Measurements from ENCODE around the gene TSPAN4.

GRCh38 chr11:887589-887988 lies 44.9 kb downstream of the TSPAN4 start:
- TF ChIP-seq CTCF (IDR thresholded peaks at IDR 0.05; ENCODE audit: borderline replicate concordance, extremely low read depth, low read length, poor library complexity, severe bottlenecking) (no peak), EZH2 (IDR thresholded peaks at IDR 0.05; ENCODE audit: borderline replicate concordance, low read depth, low read length, severe bottlenecking) (no peak)

Measured in DND-41 (cell line).